Thyroid gland (tissue), 4 donors: ENCODE data around the gene CAPRIN1.
"Not testable (repeated sequence)": the region's sequence is repeated elsewhere in the genome, so short reads cannot be mapped to it uniquely, and the experiment has no call there.

Source experiments
- CTCF ChIP-seq, 6 experiments: fragments of 200-600 bp in 3 of 6; fragments of 450-650 bp in 3 of 6; sonication (generic) in 3 of 6; IDR thresholded peaks; one replicate each; pipeline ENCODE4 v1.5.1; 2016 to 2019; ENCODE audit warnings: antibody characterized with exemption in 6 of 6, mild to moderate bottlenecking in 2 of 6, inconsistent platforms in 1 of 6, moderate library complexity in 1 of 6
- POLR2A ChIP-seq, 2 donors: fragments of 450-650 bp; IDR thresholded peaks; one replicate each; pipeline ENCODE4 v1.6.1; 2017; ENCODE audit warnings: antibody characterized with exemption in 2 of 2, mild to moderate bottlenecking in 2 of 2, moderate library complexity in 1 of 2

GRCh38 chr11:34071306-34071705, 19.8 kb downstream of the CAPRIN1 start:
- not testable (repeated sequence) for TF ChIP-seq POLR2A, CTCF (IDR thresholded peaks at IDR 0.05)
